Hypothalamus (tissue), 51 donors: ENCODE results near the gene B4GALT6.

Source experiments
- DNase-seq, 51 donors: peaks; one replicate each; lab custom pipeline; 2025; lab: John Stamatoyannopoulos, UW

B4GALT6 gene

DNA sequence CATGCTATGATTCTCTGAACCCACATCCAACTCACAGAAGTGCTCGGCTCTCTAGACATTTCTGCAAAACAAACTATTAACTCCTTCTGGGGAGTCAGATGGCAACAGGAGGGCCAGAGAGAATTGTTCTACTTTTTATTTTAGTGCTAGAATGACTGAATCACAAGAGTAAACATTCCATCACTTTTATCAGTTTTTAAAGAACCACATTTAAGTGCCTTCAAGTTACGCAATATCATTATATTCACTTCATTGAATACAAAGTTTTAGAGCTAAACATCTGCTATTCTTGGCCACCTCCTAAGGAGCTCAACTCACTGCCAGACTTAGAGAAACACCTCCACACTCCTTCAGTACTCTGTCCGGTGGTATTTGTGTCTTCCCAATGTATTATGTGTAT, 22.4 kb downstream of the B4GALT6 start:
- no peak for DNase-seq

DNA sequence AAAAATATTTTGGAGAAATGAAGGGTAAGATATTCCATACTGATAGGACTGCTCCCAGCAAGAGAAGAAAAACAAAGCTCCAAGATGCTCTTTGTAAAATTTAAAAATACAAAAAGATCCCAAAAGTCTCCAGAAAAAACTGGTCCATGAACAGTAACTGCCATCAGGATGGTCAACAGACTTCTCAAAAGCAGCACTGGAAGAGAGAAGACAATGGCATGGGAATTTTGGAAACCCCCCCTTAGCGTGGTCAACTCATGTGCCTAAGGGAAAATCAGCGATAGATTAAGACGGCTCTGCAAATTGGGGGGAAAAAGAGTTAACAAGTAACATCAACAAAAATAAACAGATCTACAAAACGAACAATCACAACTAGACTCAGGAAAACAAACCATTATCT, 23.6 kb downstream of the B4GALT6 start:
- DNase-seq: no peak

DNA sequence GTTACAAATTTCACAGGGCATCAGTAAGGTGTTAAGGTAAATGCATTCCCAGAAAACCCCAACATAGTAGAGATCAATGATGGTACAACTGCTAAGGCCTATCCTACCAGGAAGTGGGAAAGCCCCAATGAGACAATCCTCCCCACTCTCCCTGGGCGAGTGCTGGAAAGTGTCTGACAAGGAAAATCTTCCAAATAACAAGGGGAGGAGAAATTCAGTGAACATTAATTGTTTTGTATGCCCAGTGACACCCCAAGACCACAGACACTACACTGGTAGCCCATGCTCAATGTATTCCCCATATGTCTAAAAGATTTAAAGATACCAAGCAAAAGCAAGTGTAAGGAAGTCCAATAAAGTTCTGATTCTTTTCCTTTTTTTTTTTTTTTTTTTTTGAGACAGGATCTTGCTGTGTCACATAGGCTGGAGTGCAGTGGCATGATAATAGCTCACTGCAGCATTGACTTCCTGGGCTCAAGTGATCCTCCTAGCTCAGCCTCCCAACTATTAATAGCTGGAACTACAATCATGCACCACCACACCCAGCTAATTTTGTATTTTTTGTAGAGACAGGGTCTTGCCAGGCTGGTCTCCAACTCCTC, 24.7 kb downstream of the B4GALT6 start:
- DNase-seq: no peak

DNA sequence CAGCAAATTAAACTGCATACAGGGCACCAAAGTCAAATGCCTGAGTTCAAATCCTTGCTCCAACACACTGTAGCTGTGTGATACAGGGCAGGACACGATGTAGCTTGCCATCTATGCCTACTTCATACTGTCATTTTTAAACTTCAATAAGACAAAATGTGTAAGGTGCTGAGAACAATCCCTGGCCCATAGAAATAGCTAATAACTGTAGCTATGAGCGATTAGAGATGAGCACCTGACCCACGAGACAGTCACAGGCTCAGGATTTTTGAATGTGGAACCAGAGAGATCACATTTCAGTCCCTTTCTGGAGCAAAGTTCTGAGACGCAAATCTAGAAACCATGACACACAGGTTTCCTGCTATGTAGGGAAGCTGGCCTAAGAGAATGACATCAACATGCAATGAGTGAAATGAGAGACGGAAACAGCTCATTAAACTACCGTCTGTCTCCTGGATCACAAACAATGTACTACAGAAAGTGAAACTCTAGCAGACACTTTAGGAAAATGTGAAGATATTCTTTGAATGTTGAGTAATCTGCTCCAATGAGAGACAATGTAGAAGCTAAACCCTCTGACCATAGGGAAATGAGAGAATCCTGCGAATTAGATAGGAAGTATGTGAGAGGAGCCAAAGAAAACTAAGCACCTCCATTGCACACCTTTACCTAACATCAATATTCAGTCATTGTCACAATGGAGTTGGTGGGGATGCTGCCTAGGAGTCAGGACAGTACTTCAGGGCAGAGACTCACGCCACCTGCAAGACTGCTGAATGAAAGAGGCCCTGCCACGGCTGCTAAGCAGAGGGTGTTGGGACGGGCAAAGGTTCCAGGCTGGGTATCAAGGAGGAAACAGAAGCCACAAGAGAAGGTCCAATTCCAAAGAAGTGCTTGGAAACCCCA, 25.5 kb downstream of the B4GALT6 start:
- DNase-seq: no peak

DNA sequence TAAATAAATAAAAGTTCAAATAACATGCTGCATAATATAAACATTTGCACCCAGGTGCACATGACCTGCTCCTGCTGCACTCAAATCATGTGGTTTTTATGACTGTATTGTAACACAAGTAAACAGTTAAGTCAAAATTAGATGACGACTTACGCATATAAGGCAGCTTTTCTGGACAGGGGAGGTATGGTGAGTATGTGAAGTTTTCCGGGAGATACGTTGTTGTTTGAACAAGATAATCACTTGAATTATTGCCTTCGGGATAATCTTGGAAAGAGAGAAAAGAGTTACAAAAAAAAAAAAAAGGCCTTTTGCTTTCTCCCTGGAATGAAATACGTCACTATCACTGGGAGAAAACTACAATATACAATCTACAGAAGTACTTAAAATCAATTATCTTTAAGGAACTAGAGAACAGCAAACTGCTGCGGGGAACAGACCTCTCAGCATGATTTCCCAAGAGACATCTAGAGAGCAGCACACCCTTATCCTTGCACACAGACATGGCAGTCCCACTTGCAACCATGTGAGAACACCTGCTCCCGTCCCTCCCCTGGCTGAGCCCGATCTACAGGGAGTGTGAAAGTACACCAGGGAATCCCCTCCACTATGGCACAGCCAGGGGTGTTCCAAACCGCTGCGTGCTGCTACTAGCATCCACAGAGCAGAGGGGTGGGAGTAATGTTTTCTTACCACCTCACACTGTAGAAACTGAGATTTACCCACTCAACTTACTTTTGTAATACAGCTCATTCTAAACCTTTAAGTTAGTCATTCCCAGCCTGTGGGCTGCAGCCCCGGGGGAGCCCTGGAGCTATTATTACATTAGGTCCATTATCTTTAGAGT, 26.3 kb downstream of the B4GALT6 start:
- DNase-seq: no peak

DNA sequence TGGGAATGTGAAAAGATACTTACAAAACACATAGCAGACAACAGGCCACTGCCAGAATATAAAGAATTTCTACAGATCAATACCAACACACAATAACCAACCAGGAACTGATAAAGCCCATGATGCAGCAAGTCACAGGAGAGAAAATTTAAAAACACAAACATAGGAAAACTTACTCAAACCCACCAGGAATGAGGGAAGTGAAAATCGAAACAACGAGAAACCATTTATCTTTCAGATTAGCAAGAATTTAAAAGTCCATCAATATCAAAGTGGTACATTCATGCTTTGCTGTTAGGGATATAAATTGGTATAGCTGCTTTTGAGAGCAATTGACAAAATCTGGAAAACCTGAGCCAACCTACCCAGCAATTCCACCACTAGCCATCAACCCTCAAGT, 27.6 kb downstream of the B4GALT6 start:
- no peak for DNase-seq

DNA sequence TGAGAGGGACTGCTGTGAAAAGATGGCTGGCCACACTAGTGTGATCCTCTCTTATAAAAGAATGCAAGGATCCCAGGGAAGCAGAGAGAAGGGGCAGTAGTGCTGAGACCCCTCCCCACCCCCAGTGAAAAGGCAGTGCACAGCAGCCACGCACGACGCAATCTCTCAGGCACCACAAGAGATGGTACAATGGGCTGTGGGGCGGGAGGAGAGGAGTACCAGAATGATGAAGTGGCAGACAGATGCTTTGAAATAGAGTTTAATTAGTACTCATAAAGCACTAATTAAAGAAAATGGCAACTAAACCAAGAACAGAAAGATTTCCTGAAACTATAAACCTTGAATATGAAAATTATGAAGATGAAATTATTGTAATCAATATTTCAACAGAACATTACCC, 29.0 kb downstream of the B4GALT6 start:
- DNase-seq: no peak

DNA sequence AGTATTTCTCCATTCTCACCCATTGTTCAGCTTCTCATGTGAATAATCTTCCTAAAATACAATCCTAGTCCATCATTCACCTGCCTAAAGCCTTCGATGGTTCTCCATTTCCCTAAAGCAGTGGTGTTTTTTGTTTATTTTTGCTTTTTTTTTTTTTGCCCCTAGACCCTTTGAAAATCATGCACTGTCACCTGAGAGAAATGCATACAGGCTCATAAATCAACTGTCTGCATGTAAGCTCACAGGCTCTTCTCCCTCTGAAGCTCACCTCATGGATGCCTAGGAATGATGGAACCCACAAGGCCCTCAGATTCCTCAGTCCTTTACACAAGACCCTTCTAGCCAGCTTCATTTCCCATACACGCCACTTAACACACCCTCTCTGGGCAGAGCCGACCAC, 31.5 kb downstream of the B4GALT6 start:
- no peak for DNase-seq

DNA sequence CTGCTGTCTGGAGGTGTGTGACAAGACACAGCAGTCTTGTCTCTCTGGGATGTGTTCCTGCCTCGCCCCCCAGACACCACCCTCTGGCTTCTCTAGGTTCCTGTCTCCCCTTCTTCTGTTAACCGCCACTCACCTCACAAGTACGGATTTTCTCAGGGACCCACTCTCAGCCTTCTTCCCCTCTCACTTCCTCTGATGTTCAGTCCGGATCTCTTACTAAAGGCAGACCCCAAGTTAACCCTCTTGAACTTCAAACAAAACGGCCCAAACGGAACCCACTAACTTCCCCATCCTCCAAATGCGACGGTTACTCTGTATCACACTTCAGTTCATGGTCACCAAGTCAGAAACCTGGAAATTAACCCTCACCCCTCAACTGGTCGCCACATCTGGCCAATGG, 32.0 kb downstream of the B4GALT6 start:
- no peak for DNase-seq

DNA sequence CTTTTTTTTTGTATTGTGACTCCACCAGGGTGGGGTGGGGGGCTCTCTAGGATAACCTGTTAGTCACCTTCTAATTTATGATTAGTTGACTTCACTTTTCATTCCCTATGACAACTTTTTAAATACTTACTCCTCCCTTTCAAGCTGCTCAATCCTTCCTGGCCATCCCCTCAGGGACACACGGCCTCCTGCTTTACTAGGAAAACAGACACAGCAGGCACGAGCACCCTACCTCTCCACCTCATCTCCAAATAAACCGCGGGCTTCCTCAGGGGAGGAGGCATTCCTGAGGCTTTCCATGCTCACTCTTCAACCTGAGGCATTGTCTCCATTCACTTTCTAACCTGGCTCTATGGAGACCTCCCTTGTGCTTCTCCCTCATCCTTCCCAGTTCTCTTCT, 33.0 kb downstream of the B4GALT6 start:
- no peak for DNase-seq

DNA sequence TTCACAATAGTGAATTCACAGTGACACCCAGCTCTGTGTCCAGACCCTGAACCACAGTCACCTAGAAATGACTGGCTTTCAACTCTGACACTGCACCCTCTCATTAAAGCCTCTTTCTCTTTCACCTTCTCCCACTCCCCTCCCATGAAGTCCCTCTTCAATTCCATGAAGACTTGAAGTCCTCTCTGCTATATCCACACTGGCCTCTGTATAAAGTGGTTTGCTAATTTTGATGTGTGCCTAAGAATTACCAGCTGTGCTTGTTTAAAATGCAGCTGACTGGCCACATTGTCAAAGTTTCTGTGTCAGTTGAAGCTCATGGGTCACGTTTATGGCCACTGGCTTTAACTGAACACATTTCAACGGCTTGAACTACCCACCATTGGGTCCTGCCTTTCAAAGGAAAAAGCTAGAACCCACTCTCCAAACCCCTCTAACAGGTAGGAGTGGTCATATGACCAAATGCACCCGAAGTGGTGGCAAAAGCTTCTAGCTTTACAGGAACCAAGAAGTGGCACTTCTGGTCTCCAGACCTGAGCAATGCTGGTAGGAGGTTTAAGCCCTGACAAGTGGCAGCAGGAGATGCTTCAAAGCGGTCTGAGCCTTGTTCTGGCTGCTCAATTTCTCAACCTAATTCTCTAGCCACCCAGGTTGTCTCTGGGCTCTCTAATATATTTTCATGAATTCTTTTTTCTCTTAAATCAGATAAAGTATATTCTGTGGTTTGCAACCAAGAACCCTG, 34.2 kb downstream of the B4GALT6 start:
- DNase-seq: no peak

DNA sequence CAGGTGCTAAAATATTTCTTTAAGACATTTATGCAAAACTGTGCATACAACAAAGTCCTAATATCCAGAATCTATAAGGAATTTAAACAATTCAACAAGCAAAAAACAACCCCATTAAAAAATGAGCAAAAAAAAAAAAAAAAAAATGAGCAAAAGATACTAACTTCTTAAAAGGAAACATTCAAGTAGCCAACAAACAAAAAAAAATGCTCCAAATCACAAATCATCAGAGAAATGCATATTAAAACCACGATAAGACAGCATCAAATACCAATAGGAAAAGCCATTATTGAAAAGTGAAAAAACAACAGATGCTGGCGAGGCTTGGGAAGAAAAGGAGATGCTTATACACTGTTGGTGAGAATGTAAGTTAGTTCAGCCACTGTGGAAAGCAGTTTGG, 34.9 kb downstream of the B4GALT6 start:
- DNase-seq: no peak

DNA sequence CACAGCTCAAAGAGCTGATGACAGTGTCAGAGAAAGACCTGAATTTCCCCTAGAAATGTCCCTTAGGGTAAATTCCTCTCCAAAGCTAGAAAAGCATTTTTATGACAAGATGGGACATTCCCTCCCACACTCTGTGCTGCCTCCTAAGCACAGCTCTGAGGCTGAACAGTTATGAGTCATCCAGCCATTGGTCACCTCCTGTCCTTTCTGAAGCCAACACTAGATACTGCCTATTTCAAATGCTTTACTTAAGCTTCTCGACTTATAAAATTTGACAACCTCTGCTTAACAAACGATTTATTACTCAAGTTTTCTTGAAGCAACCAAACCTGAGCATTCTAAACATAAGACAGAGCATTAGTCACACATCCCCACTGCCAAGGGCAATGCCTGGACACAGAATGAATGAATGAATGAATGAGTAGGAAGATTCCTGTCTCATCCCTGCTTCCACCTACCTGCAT, 35.4 kb downstream of the B4GALT6 start:
- peak in 1 of 51 donors; percentile 15 for DNase-seq

DNA sequence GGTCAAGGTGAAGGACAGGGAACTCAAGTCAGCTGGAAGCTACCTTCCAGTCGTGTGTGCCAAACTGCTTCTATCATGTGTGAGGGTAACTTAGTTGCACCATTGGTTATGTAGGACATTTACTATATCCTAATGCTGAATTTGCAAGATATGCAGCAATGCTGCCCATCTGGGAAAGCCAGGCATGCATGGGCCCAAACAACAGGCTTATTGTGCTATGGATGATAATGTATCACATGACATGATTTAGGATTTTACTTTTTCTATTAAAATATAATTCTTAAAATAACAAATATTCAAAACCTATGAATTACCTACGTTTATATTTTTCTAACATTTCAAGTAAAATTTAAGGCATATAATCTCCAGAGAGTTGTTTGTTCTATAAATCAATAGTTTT, 35.9 kb downstream of the B4GALT6 start:
- no peak for DNase-seq

DNA sequence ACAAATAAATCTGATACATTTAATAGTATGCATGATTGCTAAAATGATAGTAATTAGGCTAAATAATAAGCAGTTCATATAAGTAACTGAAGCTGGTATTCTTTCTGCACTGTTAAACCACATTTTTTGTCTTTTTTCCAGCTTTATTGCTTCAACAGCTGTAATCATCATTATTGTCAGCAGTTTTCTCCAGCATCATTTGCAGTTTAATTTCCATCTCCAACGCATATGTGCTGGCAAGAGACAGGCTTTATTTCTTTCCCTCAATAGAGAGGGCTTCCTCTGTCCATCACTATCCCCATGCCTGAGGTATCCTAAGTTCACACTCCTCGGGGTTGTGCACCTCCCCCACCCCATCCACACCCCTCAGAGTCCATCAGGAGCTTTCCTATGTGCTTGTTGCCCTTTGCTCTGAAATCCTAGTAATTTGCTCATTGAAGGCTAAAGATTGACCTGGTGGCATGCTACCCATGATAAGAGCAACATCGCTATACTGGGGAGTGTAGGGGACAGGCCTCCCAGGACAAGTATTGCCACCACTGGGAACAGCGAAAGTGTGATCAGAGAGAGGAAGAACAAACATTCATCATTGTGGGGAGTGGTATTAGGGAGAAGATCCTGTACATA, 37.1 kb downstream of the B4GALT6 start:
- DNase-seq: no peak

DNA sequence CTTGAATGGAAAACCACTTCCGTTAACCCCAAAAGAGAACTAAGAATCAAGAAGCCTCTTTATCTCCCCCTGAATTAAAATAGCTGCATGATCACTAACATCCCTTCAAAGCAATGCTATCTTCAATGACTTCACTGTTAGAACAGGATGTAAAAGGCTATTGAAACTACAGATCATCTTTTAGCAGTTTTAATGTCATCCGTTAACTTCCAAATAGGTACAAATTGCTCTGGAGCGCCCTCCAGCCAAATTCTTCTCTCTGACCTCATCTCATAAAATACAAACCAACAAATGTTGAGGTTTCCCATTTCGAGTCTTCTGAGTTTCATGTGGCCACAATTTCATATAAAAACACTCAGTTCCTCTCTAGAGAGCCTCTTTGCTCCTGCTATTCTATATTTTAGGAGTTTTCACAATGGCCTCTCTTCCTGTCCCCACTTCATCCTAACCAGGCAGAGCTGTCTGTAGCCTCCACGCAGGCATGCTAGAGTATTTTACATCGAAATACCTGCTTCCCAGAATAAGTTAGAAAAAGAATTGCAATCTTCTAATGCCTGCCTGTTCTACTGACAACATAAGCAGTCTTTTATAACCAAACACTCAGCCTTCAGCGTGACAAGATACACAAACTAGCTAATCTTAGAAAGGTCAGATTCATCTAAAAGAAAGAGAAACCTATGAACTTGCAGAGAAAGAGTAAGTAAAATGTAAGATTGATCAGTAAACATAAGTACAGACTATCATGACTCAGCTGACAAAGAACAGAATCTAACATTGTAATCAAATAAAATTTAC, 37.9 kb downstream of the B4GALT6 start:
- no peak for DNase-seq

DNA sequence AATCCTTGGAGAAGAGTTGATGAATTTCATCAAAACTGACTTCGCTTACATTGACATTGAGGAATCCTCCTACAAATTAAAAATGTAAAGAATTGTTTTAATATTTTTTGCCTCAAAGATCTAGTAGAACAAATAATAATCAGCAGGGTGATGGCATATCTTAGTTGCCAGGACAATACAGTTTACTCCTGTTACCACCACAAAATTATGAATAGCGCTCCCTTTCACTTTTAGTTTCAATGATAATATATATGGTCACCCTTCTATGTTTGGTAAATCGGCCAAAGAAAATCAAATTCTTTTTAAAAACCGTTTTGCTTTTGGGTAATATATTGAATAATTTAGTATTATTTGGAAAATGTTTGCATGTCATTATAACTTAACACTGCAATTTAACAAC, 39.0 kb downstream of the B4GALT6 start:
- DNase-seq: no peak

DNA sequence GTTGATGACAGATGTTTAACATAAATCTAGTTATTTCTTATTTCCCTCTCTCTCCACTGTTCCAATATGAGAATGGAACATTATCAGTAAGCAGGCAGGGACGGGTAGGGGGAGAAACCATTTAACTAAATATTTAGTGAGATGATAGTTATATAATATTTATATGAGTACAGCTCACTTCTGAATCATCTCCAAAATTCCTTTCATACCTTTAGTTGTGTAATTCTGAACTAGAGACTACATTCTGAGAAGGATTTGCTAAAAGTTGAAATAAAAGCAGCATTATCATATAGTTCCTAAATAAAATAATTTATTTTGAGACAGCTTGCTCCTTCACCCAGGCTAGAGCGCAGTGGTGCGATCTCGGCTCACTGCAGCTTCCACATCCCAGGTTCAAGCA, 41.4 kb downstream of the B4GALT6 start:
- DNase-seq: no peak

DNA sequence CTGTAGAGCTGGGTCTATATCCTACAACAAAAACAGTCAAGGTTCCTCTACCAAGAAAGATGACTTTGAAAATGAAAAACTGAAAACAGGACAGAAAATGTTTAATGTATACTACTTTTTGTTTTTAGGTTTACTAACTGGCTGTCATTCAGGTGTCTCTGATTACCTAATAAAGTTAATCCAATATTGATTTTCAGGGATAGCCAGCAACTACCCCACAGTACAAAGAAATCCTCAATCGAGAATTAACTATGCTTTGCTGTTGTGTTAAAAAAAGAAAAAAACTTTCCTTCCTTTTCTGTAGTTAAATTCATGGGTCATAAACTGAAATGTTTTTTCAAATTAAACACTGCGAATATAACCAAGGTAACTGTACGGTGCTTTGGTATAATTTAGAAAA, 46.9 kb downstream of the B4GALT6 start:
- DNase-seq: no peak
